ENCODE results near the gene PRKCZ. TPM values are rescaled to one million over a fixed set of nuclear protein-coding genes. Genes with fewer than 3 reads are reported as not detected.

PRKCZ gene
- total and polyA plus RNA-seq, 4 donors, result 4.8 to 9.9 (median 8.4) TPM

GRCh38 chr1:2014741-2015735, 35.2 kb upstream of the PRKCZ start:
- peaks cover 0 to 10% (median 6%) of the 10 kb centered on the region in 4 donors for H3K27me3 ChIP-seq (ENCODE audit: control insufficient read depth in 4 of 4, insufficient read depth in 4 of 4, low read length in 3 of 4)
- no peak overlapping the region for H3K9ac ChIP-seq (ENCODE audit: low read depth in 1 of 2, low read length in 2 of 2)
- no peaks in the 10 kb centered on the region for H3K36me3 ChIP-seq (ENCODE audit: control insufficient read depth in 4 of 4, insufficient read depth in 3 of 4, low read depth in 1 of 4, low read length in 3 of 4)
- no peak overlapping the region for H3K4me3 ChIP-seq (ENCODE audit: low read depth in 1 of 3, low read length in 3 of 3)
- H3K9me3 ChIP-seq (ENCODE audit: control insufficient read depth in 4 of 4, low read length in 3 of 4), result no peaks in the 10 kb centered on the region
- H3K27ac ChIP-seq (ENCODE audit: low read depth in 1 of 2, low read length in 2 of 2), result no peak overlapping the region
- DNase-seq (ENCODE audit: low spot score), result no peak
- no peak for TF ChIP-seq HNF4A (conservative IDR thresholded peaks at IDR 0.05)
- TF ChIP-seq FOXA2 (IDR thresholded peaks at IDR 0.05), result no peak
- no peak for TF ChIP-seq RXRA (IDR thresholded peaks at IDR 0.05)
- TF ChIP-seq ZBTB33 (IDR thresholded peaks at IDR 0.05), result no peak
- no peak for TF ChIP-seq REST (IDR thresholded peaks at IDR 0.05)
- no peak for TF ChIP-seq RAD21 (IDR thresholded peaks at IDR 0.05)
- peaks cover 0 to 8% (median 2%) of the 10 kb centered on the region in 4 donors for H3K4me1 ChIP-seq (ENCODE audit: control insufficient read depth in 4 of 4, insufficient read depth in 4 of 4, low read length in 3 of 4)
- WGBS, result 60% methylated on average over 34 of the region's 34 CpGs

- no peaks in the 10 kb centered on the region for H3K36me3 ChIP-seq (ENCODE audit: control insufficient read depth in 4 of 4, insufficient read depth in 3 of 4, low read depth in 1 of 4, low read length in 3 of 4)
- H3K9ac ChIP-seq (ENCODE audit: low read depth in 1 of 2, low read length in 2 of 2), result no peak overlapping the region
- peaks cover 0 to 8% (median 2%) of the 10 kb centered on the region in 4 donors for H3K4me1 ChIP-seq (ENCODE audit: control insufficient read depth in 4 of 4, insufficient read depth in 4 of 4, low read length in 3 of 4)
- no peaks in the 10 kb centered on the region for H3K9me3 ChIP-seq (ENCODE audit: control insufficient read depth in 4 of 4, low read length in 3 of 4)
- WGBS, result 74% methylated on average over 9 of the region's 9 CpGs
- H3K27me3 ChIP-seq (ENCODE audit: control insufficient read depth in 4 of 4, insufficient read depth in 4 of 4, low read length in 3 of 4), result peaks cover 0 to 15% (median 7%) of the 10 kb centered on the region in 4 donors
- no peak overlapping the region for H3K4me3 ChIP-seq (ENCODE audit: low read depth in 1 of 3, low read length in 3 of 3)
- H3K27ac ChIP-seq (ENCODE audit: low read depth in 1 of 2, low read length in 2 of 2), result no peak overlapping the region
- DNase-seq (ENCODE audit: low spot score), result no peak
- TF ChIP-seq YY1 (IDR thresholded peaks at IDR 0.05) (no peak), RXRA (IDR thresholded peaks at IDR 0.05) (no peak), HNF4G (IDR thresholded peaks at IDR 0.05) (no peak), FOXA1 (IDR thresholded peaks at IDR 0.05) (no peak), ATF3 (IDR thresholded peaks at IDR 0.05) (no peak), FOXA2 (IDR thresholded peaks at IDR 0.05) (no peak), EGR1 (IDR thresholded peaks at IDR 0.05; ENCODE audit: low read depth in 2 of 2) (no peak), RAD21 (IDR thresholded peaks at IDR 0.05) (no peak), SP1 (IDR thresholded peaks at IDR 0.05) (no peak), JUND (IDR thresholded peaks at IDR 0.05) (no peak), ZBTB33 (IDR thresholded peaks at IDR 0.05) (no peak), REST (IDR thresholded peaks at IDR 0.05) (no peak), NR2F2 (IDR thresholded peaks at IDR 0.05) (no peak), MAX (IDR thresholded peaks at IDR 0.05) (no peak), TAF1 (conservative IDR thresholded peaks at IDR 0.05) (no peak), HNF4A (conservative IDR thresholded peaks at IDR 0.05) (no peak), GABPA (IDR thresholded peaks at IDR 0.05 in 1 of 2, conservative IDR thresholded peaks at IDR 0.05 in 1 of 2) (no peak)
Observed at GRCh38 chr1:2016123-2016522, 34.1 kb upstream of the PRKCZ start.
